GM12873 (cell line): ENCODE data around the gene SEZ6L.
A peak's percentile ranks its signal among the peaks of the same experiment; 100 is the strongest.

Source experiments
- TF ChIP-seq, protein P1 (sequence below): IDR thresholded peaks from 2 replicates; pipeline ENCODE4 v1.5.1; 2012; ENCODE audit warnings: low read depth, mild to moderate bottlenecking, moderate library complexity, low read length, control low read depth; ENCODE audit not compliant: insufficient read depth; ENCODE audit errors: missing control alignments

SEZ6L gene

DNA sequence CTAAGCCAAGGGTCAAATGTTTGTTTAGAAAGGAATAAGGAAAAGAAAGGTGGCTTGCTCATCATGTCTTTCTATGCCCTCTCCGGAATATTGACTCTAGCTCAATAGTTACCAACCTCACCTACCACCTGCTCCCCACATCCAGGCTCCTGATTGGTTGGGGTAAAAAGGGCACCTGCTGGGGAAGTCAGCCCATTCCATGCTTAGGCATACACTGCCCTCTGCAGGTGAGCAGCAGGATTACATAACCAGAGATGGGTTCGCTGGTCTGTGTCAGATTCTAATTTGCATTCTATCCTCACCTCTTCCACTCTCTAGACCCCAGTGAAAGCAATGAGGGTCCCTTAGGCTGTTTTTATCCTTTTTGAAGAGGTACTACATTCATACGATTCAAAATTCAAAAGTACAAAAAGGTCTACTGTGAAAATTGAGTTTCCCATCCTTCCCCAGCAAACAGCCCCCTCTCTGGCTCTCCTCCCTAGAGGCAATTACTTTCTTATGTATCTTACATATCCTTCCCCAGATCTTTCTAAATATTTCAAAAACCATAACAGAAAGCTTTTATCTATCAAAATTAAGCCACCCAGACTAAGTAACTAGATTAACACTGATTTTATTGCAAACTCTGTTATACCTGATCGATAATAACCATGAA, 161.8 kb downstream of the SEZ6L start:
- TF ChIP-seq, protein P1, sequence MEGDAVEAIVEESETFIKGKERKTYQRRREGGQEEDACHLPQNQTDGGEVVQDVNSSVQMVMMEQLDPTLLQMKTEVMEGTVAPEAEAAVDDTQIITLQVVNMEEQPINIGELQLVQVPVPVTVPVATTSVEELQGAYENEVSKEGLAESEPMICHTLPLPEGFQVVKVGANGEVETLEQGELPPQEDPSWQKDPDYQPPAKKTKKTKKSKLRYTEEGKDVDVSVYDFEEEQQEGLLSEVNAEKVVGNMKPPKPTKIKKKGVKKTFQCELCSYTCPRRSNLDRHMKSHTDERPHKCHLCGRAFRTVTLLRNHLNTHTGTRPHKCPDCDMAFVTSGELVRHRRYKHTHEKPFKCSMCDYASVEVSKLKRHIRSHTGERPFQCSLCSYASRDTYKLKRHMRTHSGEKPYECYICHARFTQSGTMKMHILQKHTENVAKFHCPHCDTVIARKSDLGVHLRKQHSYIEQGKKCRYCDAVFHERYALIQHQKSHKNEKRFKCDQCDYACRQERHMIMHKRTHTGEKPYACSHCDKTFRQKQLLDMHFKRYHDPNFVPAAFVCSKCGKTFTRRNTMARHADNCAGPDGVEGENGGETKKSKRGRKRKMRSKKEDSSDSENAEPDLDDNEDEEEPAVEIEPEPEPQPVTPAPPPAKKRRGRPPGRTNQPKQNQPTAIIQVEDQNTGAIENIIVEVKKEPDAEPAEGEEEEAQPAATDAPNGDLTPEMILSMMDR, result peak; percentile 96

DNA sequence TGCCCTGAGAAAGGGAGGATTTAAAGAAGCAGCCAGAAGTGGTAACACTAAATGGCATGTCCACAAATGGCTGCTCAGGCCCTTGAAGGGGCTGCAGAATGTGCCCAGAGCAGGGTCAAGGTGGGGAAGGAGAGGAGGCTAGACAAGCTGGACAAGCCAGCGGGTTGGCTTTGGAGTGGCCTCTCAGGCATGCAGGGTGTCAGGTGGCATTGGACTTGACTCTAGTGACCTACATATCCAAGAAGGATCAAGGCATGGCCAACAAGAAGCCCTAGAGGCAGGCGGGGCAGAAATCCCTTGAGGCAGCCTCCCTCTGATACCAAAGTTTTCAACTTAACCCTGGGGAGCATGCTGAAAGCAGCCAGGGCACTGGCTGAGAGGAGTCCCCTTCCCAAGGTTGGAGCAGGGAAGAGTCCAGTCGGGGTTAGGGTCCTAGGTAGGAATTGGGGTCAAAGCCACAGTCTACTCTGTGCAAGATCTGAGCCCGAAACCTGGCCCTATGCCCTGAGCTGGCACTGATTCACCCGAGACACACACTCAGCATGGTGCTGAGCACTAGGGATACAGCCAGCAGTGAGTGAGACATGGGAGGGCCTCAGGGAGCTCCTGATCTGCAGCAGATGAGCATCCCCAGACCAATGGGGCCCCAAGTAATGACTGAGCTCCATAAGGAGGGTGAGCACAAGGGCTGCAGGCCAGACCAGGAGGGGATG, 164.0 kb downstream of the SEZ6L start:
- TF ChIP-seq, protein P1, result no peak

DNA sequence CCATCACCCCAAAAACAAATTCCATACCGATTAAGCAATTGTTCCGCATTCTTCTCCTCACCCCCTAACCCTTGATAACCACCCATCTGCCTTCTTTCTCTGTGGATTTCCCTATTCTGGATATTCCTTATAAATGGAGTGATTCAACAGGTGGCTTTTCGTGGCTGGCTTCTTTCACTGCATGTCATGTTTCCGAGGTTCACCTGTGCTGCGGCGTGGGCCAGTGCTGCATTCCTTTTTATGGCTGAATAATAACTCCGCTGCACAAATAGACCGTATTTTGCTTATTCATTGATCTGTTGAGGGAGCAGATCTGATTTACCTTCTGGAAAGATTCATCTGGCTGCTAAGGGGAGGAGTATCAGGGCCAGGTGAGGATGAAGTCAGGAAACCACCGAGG, 165.0 kb downstream of the SEZ6L start:
- TF ChIP-seq, protein P1, result no peak

DNA sequence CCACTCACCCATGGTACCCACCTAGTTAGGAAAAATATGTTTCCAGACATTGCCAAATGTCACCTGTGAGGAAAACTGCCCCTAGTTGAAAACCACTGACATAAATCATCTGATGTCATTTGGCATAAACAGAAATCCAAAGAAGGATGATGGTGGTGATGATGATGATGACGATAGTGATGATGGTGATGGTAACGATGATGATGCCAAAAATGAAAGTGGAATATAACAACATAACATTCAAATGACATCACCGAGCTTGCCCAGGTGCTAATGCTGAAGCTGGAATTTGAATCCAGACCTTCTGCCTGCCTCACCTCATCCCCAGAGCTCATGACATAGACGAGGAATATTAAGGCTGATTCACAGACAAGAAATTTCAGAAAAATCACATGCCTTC, 167.5 kb downstream of the SEZ6L start:
- TF ChIP-seq, protein P1, result no peak

DNA sequence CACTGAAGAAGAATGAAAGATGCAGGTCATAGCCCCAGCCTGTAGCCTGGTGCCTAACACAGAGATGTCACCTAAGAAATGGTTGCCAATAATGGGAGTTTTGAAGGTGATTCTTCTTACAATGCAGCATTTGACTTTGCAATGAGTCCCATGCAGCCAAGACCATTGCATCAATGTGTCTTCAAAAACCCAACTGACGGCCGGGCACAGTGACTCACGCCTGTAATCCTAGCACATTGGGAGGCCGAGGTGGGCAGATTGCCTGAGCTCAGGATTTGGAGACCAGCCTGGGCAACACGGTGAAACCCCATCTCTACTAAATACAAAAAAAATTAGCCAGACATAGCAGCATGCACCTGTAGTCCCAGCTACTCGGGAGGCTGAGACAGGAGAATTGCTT, 170.5 kb downstream of the SEZ6L start:
- TF ChIP-seq, protein P1, result no peak

DNA sequence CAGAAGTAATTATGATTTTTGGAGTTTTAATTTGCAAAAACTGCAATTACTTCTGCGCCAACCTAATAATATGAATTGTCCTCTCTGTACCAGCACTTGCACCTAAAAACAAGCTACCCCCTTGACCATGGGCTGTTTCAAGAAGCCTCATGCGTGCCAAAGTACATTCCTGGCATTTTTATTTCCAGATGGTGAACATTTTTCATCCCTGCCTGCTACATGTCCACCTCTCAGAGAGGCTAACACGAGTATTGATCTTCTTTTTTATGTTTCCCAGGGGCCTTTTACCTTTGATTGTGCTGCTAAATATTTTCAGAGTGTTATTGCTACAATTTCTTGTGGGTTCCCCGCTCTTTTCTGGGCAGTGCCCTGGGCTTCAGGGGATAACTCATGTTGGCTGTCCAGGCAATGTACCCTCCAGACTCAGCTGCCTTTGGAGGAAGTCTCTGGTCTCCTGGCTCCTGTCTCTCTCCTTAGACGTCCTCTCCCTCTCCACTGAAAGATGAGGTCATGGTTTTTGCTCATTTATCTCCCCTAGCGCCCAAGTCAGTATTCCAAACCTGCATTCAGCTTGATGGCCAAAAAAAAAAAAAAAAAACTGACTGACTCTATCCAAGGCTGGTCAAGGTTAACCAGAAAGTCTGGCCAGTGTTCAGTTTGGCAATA, 173.6 kb downstream of the SEZ6L start:
- TF ChIP-seq, protein P1, result no peak

DNA sequence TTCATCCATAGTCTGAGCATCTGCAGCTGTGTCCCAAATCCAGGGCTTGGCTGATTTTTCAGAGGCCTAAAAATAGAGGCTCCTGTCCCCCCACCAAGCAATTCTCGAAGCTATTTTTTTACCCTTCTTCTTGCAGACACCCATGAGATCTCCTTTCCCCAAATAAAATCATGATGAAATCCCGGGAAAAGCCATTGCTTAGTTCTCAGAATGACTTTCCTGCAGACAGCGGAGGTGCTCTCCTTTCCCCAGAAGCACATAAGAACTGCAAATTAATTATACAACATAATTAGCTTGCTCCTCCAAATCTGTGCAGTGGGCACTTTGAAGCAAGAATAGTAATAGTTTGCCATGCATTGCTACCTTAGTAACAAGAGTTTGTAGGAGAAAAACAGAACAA, 176.2 kb downstream of the SEZ6L start:
- TF ChIP-seq, protein P1, result no peak
